Neural cell (in vitro differentiated cells): Measurements from ENCODE around the gene SH3GL1.

Experiments used
- CTCF ChIP-seq: fragments of 450-650 bp; IDR thresholded peaks from 2 replicates; pipeline ENCODE4 v1.5.1; 2014; ENCODE audit warnings: antibody characterized with exemption, mild to moderate bottlenecking, moderate library complexity; ENCODE audit not compliant: poor library complexity, severe bottlenecking
- EP300 ChIP-seq: fragments of 450-650 bp; conservative IDR thresholded peaks from 2 replicates; pipeline ENCODE4 v1.6.1; 2014; ENCODE audit warnings: antibody characterized with exemption, mild to moderate bottlenecking, moderate library complexity; ENCODE audit not compliant: poor library complexity, severe bottlenecking
- EZH2 ChIP-seq: fragments of 200-600, 300-800 bp; shearing (Covaris generic), sonication (generic); IDR thresholded peaks from 2 replicates; pipeline ENCODE4 v1.6.1; 2014; ENCODE audit warnings: antibody characterized with exemption, low read length, borderline replicate concordance, mild to moderate bottlenecking; ENCODE audit not compliant: insufficient read depth, poor library complexity, severe bottlenecking
- MXI1 ChIP-seq: fragments of 450-650 bp; conservative IDR thresholded peaks from 2 replicates; pipeline ENCODE4 v1.6.1; 2014; ENCODE audit warnings: antibody characterized with exemption, mild to moderate bottlenecking; ENCODE audit not compliant: poor library complexity, severe bottlenecking
- POLR2AphosphoS5 ChIP-seq: IDR thresholded peaks from 2 replicates; pipeline ENCODE4 v1.6.1; 2012
- RAD21 ChIP-seq: fragments of 450-650 bp; conservative IDR thresholded peaks from 2 replicates; pipeline ENCODE4 v1.6.1; 2014; ENCODE audit warnings: antibody characterized with exemption, mild to moderate bottlenecking, moderate library complexity
- REST ChIP-seq: IDR thresholded peaks from 2 replicates; pipeline ENCODE4 v1.6.1; 2012; ENCODE audit warnings: borderline replicate concordance
- SMC3 ChIP-seq: fragments of 450-650 bp; conservative IDR thresholded peaks from 2 replicates; pipeline ENCODE4 v1.6.1; 2014; ENCODE audit warnings: antibody characterized with exemption, mild to moderate bottlenecking, moderate library complexity; ENCODE audit not compliant: poor library complexity
- TAF1 ChIP-seq: IDR thresholded peaks from 2 replicates; pipeline ENCODE4 v1.6.1; 2012; ENCODE audit warnings: low read depth

- TF ChIP-seq CTCF (no peak), POLR2AphosphoS5 (no peak), MXI1 (no peak), TAF1 (no peak), SMC3 (no peak), EZH2 (no peak), RAD21 (no peak), EP300 (no peak), REST (no peak)
Observed at GRCh38 chr19:4389511-4390016, 10.8 kb downstream of the SH3GL1 start.
